Kidney (tissue), 14 donors: Measurements from ENCODE around the gene CACNB2. TPM values are rescaled to one million over a fixed set of nuclear protein-coding genes. Genes with fewer than 3 reads are reported as not detected.

Source experiments
- DNase-seq, 5 donors: peaks; one replicate each; pipeline ENCODE4 v3.0.0-alpha.2; 2013 to 2020
- FAIRE-seq: peaks from 2 replicates; lab custom pipeline; 2012; peaks lifted over from hg19 to GRCh38; lab: Jason Lieb, UNC
- H3K27ac ChIP-seq, 2 donors: one replicate each; pipeline ENCODE4 v1.7.0; 2013; ENCODE audit warnings: low read depth in 2 of 2, low read length in 2 of 2, inconsistent platforms in 1 of 2
- H3K27me3 ChIP-seq: one replicate; pipeline ENCODE4 v1.7.1; 2013; ENCODE audit warnings: low read length, inconsistent platforms; ENCODE audit not compliant: control insufficient read depth, insufficient read depth
- H3K36me3 ChIP-seq, 3 donors: one replicate each; pipeline versions ENCODE4 v1.7.0 to v1.7.1; 2013; ENCODE audit warnings: low read length in 3 of 3, control low read depth in 1 of 3, inconsistent platforms in 1 of 3; ENCODE audit not compliant: insufficient read depth in 3 of 3, control insufficient read depth in 2 of 3
- H3K4me1 ChIP-seq, 3 donors: one replicate each; pipeline versions ENCODE4 v1.7.0 to v1.7.1; 2013; ENCODE audit warnings: low read length in 3 of 3, inconsistent platforms in 1 of 3, low read depth in 1 of 3; ENCODE audit not compliant: control insufficient read depth in 2 of 3, insufficient read depth in 2 of 3
- H3K4me3 ChIP-seq, 3 donors: one replicate each; pipeline versions ENCODE4 v1.7.0 to v1.8.1; 2013; ENCODE audit warnings: low read length in 3 of 3, control low read depth in 1 of 3, inconsistent platforms in 1 of 3
- H3K9ac ChIP-seq, 3 donors: one replicate each; pipeline versions ENCODE4 v1.7.0 to v1.7.1; 2013; ENCODE audit warnings: low read length in 3 of 3, control low read depth in 1 of 3, inconsistent platforms in 1 of 3
- H3K9me3 ChIP-seq, 3 donors: one replicate each; pipeline versions ENCODE4 v1.7.0 to v1.7.1; 2013; ENCODE audit warnings: low read length in 3 of 3, control low read depth in 1 of 3, inconsistent platforms in 1 of 3; ENCODE audit not compliant: control insufficient read depth in 2 of 3, insufficient read depth in 1 of 3
- intact Hi-C: fragments of 100-400 bp; cut with DNase I; formaldehyde crosslinking; loops from one replicate; pipeline ENCODE4 v1.11.1; 2022
- polyA plus RNA-seq: library from polyadenylated mRNA; stranded (reverse); fragments of 350-450 nt; fragmentation: Illumina TruSeq; extraction: RNeasy Lipid Tissue Mini Kit (QIAGEN cat#74804); gene quantifications from one replicate; pipeline ENCODE4 v1.2.3, GENCODE V29; 2014; ENCODE audit warnings: low read depth, low replicate concordance; ENCODE audit not compliant: insufficient read depth
- total RNA-seq: library from RNA; stranded (reverse); fragmentation: NEBNext Ultra II Directional; extraction: Animal tissue kit (Norgen Biotek cat#: 25700); gene quantifications from one replicate; pipeline ENCODE4 v1.2.1, GENCODE V29; 2021
- TF ChIP-seq, protein P1 (sequence below): IDR thresholded peaks from 3 replicates; pipeline ENCODE4 v1.5.1; 2012; ENCODE audit warnings: mild to moderate bottlenecking, moderate library complexity, borderline replicate concordance; ENCODE audit not compliant: insufficient read depth; ENCODE audit errors: extremely low read depth
- donor health status: control.
- donor health status: control.
- donor health status: control.
- donor health status: control.
- donor health status: control.
- donor health status: DM: yes; HTN: yes; CAD: no.
- donor health status: Normal renal cell carcinoma (clear cell type).

CACNB2 gene
- total and polyA plus RNA-seq, 2 donors from 2014 or later, result 2.8 TPM

- no peak for DNase-seq
- no peak overlapping the region for H3K27ac ChIP-seq
- H3K4me3 ChIP-seq, result no peak overlapping the region
- intact Hi-C loops, result no loop called here
- FAIRE-seq, result no peak
- H3K27me3 ChIP-seq, result no peaks in the 10 kb centered on the region
- no peaks in the 10 kb centered on the region for H3K4me1 ChIP-seq
- no peaks in the 10 kb centered on the region for H3K9me3 ChIP-seq
- no peaks in the 10 kb centered on the region for H3K36me3 ChIP-seq
- H3K9ac ChIP-seq, result no peak overlapping the region
- TF ChIP-seq, protein P1, sequence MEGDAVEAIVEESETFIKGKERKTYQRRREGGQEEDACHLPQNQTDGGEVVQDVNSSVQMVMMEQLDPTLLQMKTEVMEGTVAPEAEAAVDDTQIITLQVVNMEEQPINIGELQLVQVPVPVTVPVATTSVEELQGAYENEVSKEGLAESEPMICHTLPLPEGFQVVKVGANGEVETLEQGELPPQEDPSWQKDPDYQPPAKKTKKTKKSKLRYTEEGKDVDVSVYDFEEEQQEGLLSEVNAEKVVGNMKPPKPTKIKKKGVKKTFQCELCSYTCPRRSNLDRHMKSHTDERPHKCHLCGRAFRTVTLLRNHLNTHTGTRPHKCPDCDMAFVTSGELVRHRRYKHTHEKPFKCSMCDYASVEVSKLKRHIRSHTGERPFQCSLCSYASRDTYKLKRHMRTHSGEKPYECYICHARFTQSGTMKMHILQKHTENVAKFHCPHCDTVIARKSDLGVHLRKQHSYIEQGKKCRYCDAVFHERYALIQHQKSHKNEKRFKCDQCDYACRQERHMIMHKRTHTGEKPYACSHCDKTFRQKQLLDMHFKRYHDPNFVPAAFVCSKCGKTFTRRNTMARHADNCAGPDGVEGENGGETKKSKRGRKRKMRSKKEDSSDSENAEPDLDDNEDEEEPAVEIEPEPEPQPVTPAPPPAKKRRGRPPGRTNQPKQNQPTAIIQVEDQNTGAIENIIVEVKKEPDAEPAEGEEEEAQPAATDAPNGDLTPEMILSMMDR, result no peak
These were observed 310.1 kb downstream of the CACNB2 start for GRCh38 chr10:18450298-18450697.

DNA sequence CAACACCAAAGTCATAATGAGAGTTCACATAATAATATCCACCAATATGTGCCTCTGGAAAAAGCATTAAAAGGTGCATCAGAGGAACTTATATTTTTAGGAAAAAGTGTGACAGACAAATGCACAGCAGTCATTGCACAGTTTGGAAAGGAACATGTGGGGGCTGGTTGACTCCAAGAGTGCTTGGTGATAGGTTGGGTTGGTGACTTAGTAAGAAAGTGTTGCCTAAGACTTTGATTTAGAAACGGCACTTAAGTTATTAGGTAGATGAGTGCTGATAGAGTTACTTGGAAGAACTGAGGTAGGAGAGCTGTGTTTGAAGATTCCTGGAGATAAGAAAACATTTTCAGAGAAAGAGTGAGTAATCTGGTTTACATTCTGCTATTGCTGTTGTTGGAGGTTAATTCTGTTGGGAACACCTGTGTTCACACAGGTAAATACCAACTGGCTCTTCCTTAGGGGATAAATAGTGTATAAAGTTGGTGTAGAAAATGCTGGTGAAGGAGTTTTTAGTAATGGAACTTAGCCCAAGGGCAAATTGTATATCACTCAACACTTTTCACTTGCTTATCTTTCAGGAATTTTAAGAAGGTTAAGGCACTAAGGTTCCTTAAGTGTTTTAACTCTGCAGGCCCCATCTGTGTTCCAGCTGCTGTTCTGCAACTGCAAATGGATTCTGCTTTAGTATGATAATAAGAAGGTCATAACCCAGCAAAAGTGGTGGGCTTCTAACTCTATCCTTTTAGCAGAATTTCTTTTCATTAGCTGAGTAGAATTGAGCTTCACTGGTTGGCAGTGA lies 315.1 kb downstream of the CACNB2 start:
- DNase-seq (no peak), FAIRE-seq (no peak)
- no peaks in the 10 kb centered on the region for H3K36me3 ChIP-seq
- no peak overlapping the region for H3K27ac ChIP-seq
- H3K4me1 ChIP-seq, result no peaks in the 10 kb centered on the region
- H3K4me3 ChIP-seq, result no peak overlapping the region
- H3K9ac ChIP-seq, result no peak overlapping the region
- H3K9me3 ChIP-seq, result no peaks in the 10 kb centered on the region
- TF ChIP-seq, protein P1, result no peak
- H3K27me3 ChIP-seq, result no peaks in the 10 kb centered on the region
- intact Hi-C loops, result no loop called here

- Histone ChIP-seq H3K4me1 (no peaks in the 10 kb centered on the region), H3K4me3 (no peak overlapping the region), H3K27me3 (no peaks in the 10 kb centered on the region), H3K27ac (no peak overlapping the region), H3K9me3 (no peaks in the 10 kb centered on the region), H3K36me3 (no peaks in the 10 kb centered on the region), H3K9ac (no peak overlapping the region)
- TF ChIP-seq, protein P1, result no peak
- FAIRE-seq (no peak), DNase-seq (no peak)
- intact Hi-C loops, result no loop called here
These were observed 316.8 kb downstream of the CACNB2 start for GRCh38 chr10:18456984-18457383.
